ENCODE data around the gene LECT2. TPM values are rescaled to one million over a fixed set of nuclear protein-coding genes. Genes with fewer than 3 reads are reported as not detected.

Gene LECT2
- total RNA-seq, 2 experiments from 2014 or later: not detected

DNA sequence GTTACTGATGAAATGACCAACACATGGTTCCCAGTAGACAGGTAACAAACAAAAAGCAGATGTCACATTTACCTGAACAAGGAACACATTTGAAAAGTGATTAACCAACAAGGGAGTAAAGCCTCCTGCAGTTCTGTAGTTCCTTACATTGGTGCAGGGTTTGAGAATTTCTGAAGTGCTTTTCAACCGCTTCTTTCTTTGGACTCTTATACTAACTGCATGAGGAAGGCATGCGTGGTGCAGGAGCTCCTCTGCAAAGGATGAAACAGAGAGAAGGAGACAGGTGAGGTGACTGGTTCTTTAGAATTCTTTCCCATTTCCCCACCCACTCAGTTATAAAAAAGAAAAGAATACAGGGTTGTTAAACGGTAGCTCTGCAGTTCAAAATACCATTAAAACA lies 54.5 kb downstream of the LECT2 start:
- Histone ChIP-seq H3K4me2 (ENCODE audit: low read length) (no peak overlapping the region), H3K4me3 (ENCODE audit: low read depth, low read length, poor library complexity, severe bottlenecking) (no peak overlapping the region), H4K20me1 (ENCODE audit: insufficient read depth, low read length) (no peaks in the 10 kb centered on the region), H3K9me3 (ENCODE audit: low read length) (no peaks in the 10 kb centered on the region), H3K4me1 (ENCODE audit: insufficient read depth, low read length, poor library complexity, severe bottlenecking) (no peaks in the 10 kb centered on the region), H3K9me2 (ENCODE audit: insufficient read depth, low read length) (no peaks in the 10 kb centered on the region), H3K36me3 (ENCODE audit: insufficient read depth, low read length) (no peaks in the 10 kb centered on the region), H2AFZ (ENCODE audit: low read length) (no peak overlapping the region), H3K27ac (ENCODE audit: low read depth, low read length, poor library complexity, severe bottlenecking) (no peak overlapping the region), H3K79me2 (ENCODE audit: insufficient read depth, low read depth, low read length) (no peaks in the 10 kb centered on the region)
- TF ChIP-seq EZH2phosphoT487 (IDR thresholded peaks at IDR 0.05; ENCODE audit: borderline replicate concordance, low read depth, low read length) (no peak), CTCF (conservative IDR thresholded peaks at IDR 0.05; ENCODE audit: low read length) (no peak)
- intact Hi-C loops (cut with micrococcal nuclease; ENCODE audit: unreplicated experiment): no loop called here
- no TSS peak for BruUV-seq (replicated peaks)
- ChIA-PET POLR2A (interaction anchor here (0.7 kb wide), 1 partner anchor 202 kb away, joined by 4 read pairs; no protein-coding TSS in a partner anchor), CTCF (ENCODE audit: unreplicated experiment) (no interaction called here)
- DNase-seq (ENCODE audit: low spot score): no peak

DNA sequence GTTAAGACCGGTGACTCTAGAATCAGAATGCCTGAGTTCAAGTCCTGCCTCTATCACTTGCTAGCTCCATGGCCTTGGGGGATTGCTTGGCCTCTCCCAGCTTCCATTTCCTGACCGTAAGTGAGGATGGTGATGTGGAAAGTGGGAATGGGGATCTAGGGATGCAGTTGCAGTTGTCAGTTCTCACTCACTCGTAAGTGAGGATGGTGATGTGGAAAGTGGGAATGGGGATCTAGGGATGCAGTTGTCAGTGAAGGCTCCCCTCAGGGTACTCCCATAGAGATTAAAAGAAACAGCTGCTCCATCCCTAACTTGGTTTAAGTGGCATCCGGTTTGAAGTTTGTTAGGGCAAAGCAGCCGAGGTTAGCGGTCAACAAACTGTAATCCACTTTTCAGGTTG lies 56.1 kb downstream of the LECT2 start:
- no peaks in the 10 kb centered on the region for H3K36me3 ChIP-seq (ENCODE audit: insufficient read depth, low read length)
- no peak overlapping the region for H3K4me3 ChIP-seq (ENCODE audit: low read depth, low read length, poor library complexity, severe bottlenecking)
- no peaks in the 10 kb centered on the region for H3K4me1 ChIP-seq (ENCODE audit: insufficient read depth, low read length, poor library complexity, severe bottlenecking)
- no peak overlapping the region for H2AFZ ChIP-seq (ENCODE audit: low read length)
- no peaks in the 10 kb centered on the region for H3K79me2 ChIP-seq (ENCODE audit: insufficient read depth, low read depth, low read length)
- TF ChIP-seq EZH2phosphoT487 (IDR thresholded peaks at IDR 0.05; ENCODE audit: borderline replicate concordance, low read depth, low read length) (no peak), CTCF (conservative IDR thresholded peaks at IDR 0.05; ENCODE audit: low read length) (no peak)
- POLR2A ChIA-PET: no interaction called here
- DNase-seq (ENCODE audit: low spot score): no peak
- no peak overlapping the region for H3K27ac ChIP-seq (ENCODE audit: low read depth, low read length, poor library complexity, severe bottlenecking)
- intact Hi-C loops (cut with micrococcal nuclease; ENCODE audit: unreplicated experiment): no loop called here
- no peak overlapping the region for H3K4me2 ChIP-seq (ENCODE audit: low read length)
- CTCF ChIA-PET (ENCODE audit: unreplicated experiment): no interaction called here
- H3K9me3 ChIP-seq (ENCODE audit: low read length): no peaks in the 10 kb centered on the region
- H4K20me1 ChIP-seq (ENCODE audit: insufficient read depth, low read length): no peaks in the 10 kb centered on the region
- BruUV-seq (replicated peaks): no TSS peak
- H3K9me2 ChIP-seq (ENCODE audit: insufficient read depth, low read length): no peaks in the 10 kb centered on the region

Other genes with a start within 250 kb of the LECT2 start
- gene SLC25A48, start 120.3 kb downstream of the LECT2 start, total RNA-seq (2014; rRNA removed; shearing (Covaris generic)): not detected in 2 replicates
- not detected in 2 replicates for gene SLC25A48, start 120.3 kb downstream of the LECT2 start, total RNA-seq (2022)
- gene IL9, start 59.1 kb downstream of the LECT2 start, total RNA-seq (2014; rRNA removed; shearing (Covaris generic)): not detected in 2 replicates
- not detected in 2 replicates for gene IL9, start 59.1 kb downstream of the LECT2 start, total RNA-seq (2022)
- not detected in 2 replicates for gene TGFBI, start 74.0 kb upstream of the LECT2 start, total RNA-seq (2014; rRNA removed; shearing (Covaris generic))
- not detected in 2 replicates for gene TGFBI, start 74.0 kb upstream of the LECT2 start, total RNA-seq (2022)
- 32.9 and 62.0 TPM in 2 replicates for gene SMAD5, start 177.9 kb upstream of the LECT2 start, total RNA-seq (2014; rRNA removed; shearing (Covaris generic))
- 90.6 and 94.5 TPM in 2 replicates for gene SMAD5, start 177.9 kb upstream of the LECT2 start, total RNA-seq (2022)
- gene SMIM32, start 238.2 kb upstream of the LECT2 start, total RNA-seq (2014; rRNA removed; shearing (Covaris generic)): not detected in 2 replicates
- not detected in 2 replicates for gene SMIM32, start 238.2 kb upstream of the LECT2 start, total RNA-seq (2022)